Suprapubic skin (tissue), 4 donors: Measurements from ENCODE around the gene RNF148. TPM values are rescaled to one million over a fixed set of nuclear protein-coding genes. Genes with fewer than 3 reads are reported as not detected.

ENCODE experiments used
- DNase-seq, 2 donors: peaks; one replicate each; pipeline ENCODE4 v3.0.0-alpha.2; 2019; ENCODE audit warnings: low spot score in 2 of 2
- H3K27ac ChIP-seq: fragments of 200-600 bp; sonication (generic); one replicate; pipeline ENCODE4 v1.5.1; 2019
- H3K27me3 ChIP-seq: fragments of 200-600 bp; sonication (generic); one replicate; pipeline ENCODE4 v1.5.1; 2019
- H3K36me3 ChIP-seq: fragments of 200-600 bp; sonication (generic); one replicate; pipeline ENCODE4 v1.5.1; 2019
- H3K4me1 ChIP-seq: fragments of 200-600 bp; sonication (generic); one replicate; pipeline ENCODE4 v1.5.1; 2019
- H3K4me3 ChIP-seq: fragments of 200-600 bp; sonication (generic); one replicate; pipeline ENCODE4 v1.5.1; 2019; ENCODE audit warnings: mild to moderate bottlenecking
- H3K9me3 ChIP-seq: fragments of 200-600 bp; sonication (generic); one replicate; pipeline ENCODE4 v1.5.1; 2019
- CTCF ChIP-seq, 2 donors: fragments of 200-600 bp in 1 of 2; fragments of 450-650 bp in 1 of 2; sonication (generic) in 1 of 2; IDR thresholded peaks; one replicate each; pipeline ENCODE4 v1.5.1; 2016 to 2019; ENCODE audit warnings: antibody characterized with exemption in 2 of 2, mild to moderate bottlenecking in 1 of 2, moderate library complexity in 1 of 2
- EP300 ChIP-seq: sonication (generic); formaldehyde crosslinking; IDR thresholded peaks from one replicate; pipeline ENCODE4 v1.6.1; 2017; ENCODE audit warnings: antibody characterized with exemption
- POLR2A ChIP-seq, 2 donors: fragments of 450-650 bp; IDR thresholded peaks; one replicate each; pipeline ENCODE4 v1.6.1; 2017; ENCODE audit warnings: antibody characterized with exemption in 2 of 2, mild to moderate bottlenecking in 2 of 2, moderate library complexity in 2 of 2
- POLR2AphosphoS5 ChIP-seq, 3 donors: sonication (generic); formaldehyde crosslinking; IDR thresholded peaks; one replicate each; pipeline ENCODE4 v1.6.1; 2017; ENCODE audit warnings: antibody characterized with exemption in 3 of 3
- WGBS: methylation state at CpG from one replicate; pipeline ENCODE4 v1.1.5; 2018; 5-methylcytosine and 5-hydroxymethylcytosine counted together
- total RNA-seq, 4 donors: library from RNA; depleted of rRNA; stranded (reverse); fragments of >200 nt; gene quantifications; one replicate each; pipeline ENCODE4 v1.1.0, GENCODE V29; 2016

RNF148 gene
- total RNA-seq, 4 donors from 2014 or later, result 1.4 to 2.0 TPM; not detected in 2

- WGBS, result 72% methylated on average over 2 of the region's 2 CpGs
- H3K4me3 ChIP-seq, result no peak overlapping the region
- H3K27me3 ChIP-seq, result no peaks in the 10 kb centered on the region
- no peaks in the 10 kb centered on the region for H3K4me1 ChIP-seq
- no peak for DNase-seq
- H3K36me3 ChIP-seq, result no peaks in the 10 kb centered on the region
- H3K9me3 ChIP-seq, result no peaks in the 10 kb centered on the region
- H3K27ac ChIP-seq, result no peak overlapping the region
- TF ChIP-seq POLR2AphosphoS5 (IDR thresholded peaks at IDR 0.05) (no peak), CTCF (IDR thresholded peaks at IDR 0.05) (no peak), POLR2A (IDR thresholded peaks at IDR 0.05) (no peak), EP300 (no peak)
These were observed 36.2 kb upstream of the RNF148 start for GRCh38 chr7:122738947-122739346.

- no peaks in the 10 kb centered on the region for H3K27me3 ChIP-seq
- H3K4me1 ChIP-seq, result no peaks in the 10 kb centered on the region
- no peaks in the 10 kb centered on the region for H3K36me3 ChIP-seq
- H3K4me3 ChIP-seq, result no peak overlapping the region
- TF ChIP-seq CTCF (IDR thresholded peaks at IDR 0.05) (no peak), EP300 (no peak)
- DNase-seq, result no peak
- no peaks in the 10 kb centered on the region for H3K9me3 ChIP-seq
- H3K27ac ChIP-seq, result no peak overlapping the region
- 92% methylated on average over 1 of the region's 1 CpG for WGBS
These were observed 33.5 kb upstream of the RNF148 start for GRCh38 chr7:122736183-122736582.

- no peaks in the 10 kb centered on the region for H3K4me1 ChIP-seq
These were observed 25.0 kb upstream of the RNF148 start for GRCh38 chr7:122727759-122728158.

GRCh38 chr7:122727354-122727753 is 24.6 kb upstream of the RNF148 start:
- TF ChIP-seq POLR2A (IDR thresholded peaks at IDR 0.05) (no peak), EP300 (no peak), POLR2AphosphoS5 (IDR thresholded peaks at IDR 0.05) (no peak), CTCF (IDR thresholded peaks at IDR 0.05) (no peak)
- no peak overlapping the region for H3K27ac ChIP-seq

More at GRCh38 chr7:122727759-122728158, 25.0 kb upstream of the RNF148 start:
- Histone ChIP-seq H3K36me3 (no peaks in the 10 kb centered on the region), H3K27me3 (no peaks in the 10 kb centered on the region), H3K4me3 (no peak overlapping the region), H3K27ac (no peak overlapping the region), H3K9me3 (no peaks in the 10 kb centered on the region)
- DNase-seq, result no peak
- TF ChIP-seq POLR2A (IDR thresholded peaks at IDR 0.05) (no peak), EP300 (no peak), POLR2AphosphoS5 (IDR thresholded peaks at IDR 0.05) (no peak), CTCF (IDR thresholded peaks at IDR 0.05) (no peak)
- 82% methylated on average over 1 of the region's 1 CpG for WGBS

GRCh38 chr7:122726881-122727280 is 24.2 kb upstream of the RNF148 start:
- 68% methylated on average over 2 of the region's 2 CpGs for WGBS
- TF ChIP-seq POLR2AphosphoS5 (IDR thresholded peaks at IDR 0.05), result no peak

More at GRCh38 chr7:122727354-122727753, 24.6 kb upstream of the RNF148 start:
- no peaks in the 10 kb centered on the region for H3K9me3 ChIP-seq
- no peak overlapping the region for H3K4me3 ChIP-seq
- no peaks in the 10 kb centered on the region for H3K36me3 ChIP-seq
- H3K27me3 ChIP-seq, result no peaks in the 10 kb centered on the region
- H3K4me1 ChIP-seq, result no peaks in the 10 kb centered on the region
- DNase-seq, result no peak

GRCh38 chr7:122724366-122724765 is 21.6 kb upstream of the RNF148 start:
- Histone ChIP-seq H3K4me1 (no peaks in the 10 kb centered on the region), H3K36me3 (no peaks in the 10 kb centered on the region), H3K4me3 (no peak overlapping the region), H3K27ac (no peak overlapping the region), H3K27me3 (no peaks in the 10 kb centered on the region), H3K9me3 (no peaks in the 10 kb centered on the region)
- no peak for TF ChIP-seq POLR2AphosphoS5 (IDR thresholded peaks at IDR 0.05)
- no peak for TF ChIP-seq POLR2A (IDR thresholded peaks at IDR 0.05)
- no peak for TF ChIP-seq EP300
- TF ChIP-seq CTCF (IDR thresholded peaks at IDR 0.05), result no peak
- DNase-seq, result no peak
- 85% methylated on average over 4 of the region's 4 CpGs for WGBS

More at GRCh38 chr7:122726881-122727280, 24.2 kb upstream of the RNF148 start:
- H3K36me3 ChIP-seq, result no peaks in the 10 kb centered on the region
- no peaks in the 10 kb centered on the region for H3K4me1 ChIP-seq
- no peak for DNase-seq
- H3K27ac ChIP-seq, result no peak overlapping the region
- no peak overlapping the region for H3K4me3 ChIP-seq
- no peaks in the 10 kb centered on the region for H3K9me3 ChIP-seq
- H3K27me3 ChIP-seq, result no peaks in the 10 kb centered on the region
